Urinary bladder (tissue), 4 donors: ENCODE data around the gene PCED1B. TPM values are rescaled to one million over a fixed set of nuclear protein-coding genes. Genes with fewer than 3 reads are reported as not detected.
A peak's percentile ranks its signal among the peaks of the same experiment; 100 is the strongest.
"Not testable (repeated sequence)": the region's sequence is repeated elsewhere in the genome, so short reads cannot be mapped to it uniquely, and the experiment has no call there.

Experiments used
- DNase-seq: peaks from one replicate; pipeline ENCODE4 v3.0.0-alpha.2; 2015; ENCODE audit errors: extremely low spot score
- H3K27ac ChIP-seq: one replicate; pipeline ENCODE4 v1.5.1; 2013; ENCODE audit warnings: low read depth, mild to moderate bottlenecking, moderate library complexity
- H3K36me3 ChIP-seq: one replicate; pipeline ENCODE4 v1.6.1; 2013; ENCODE audit warnings: mild to moderate bottlenecking, moderate library complexity; ENCODE audit not compliant: insufficient read depth
- H3K4me1 ChIP-seq: one replicate; pipeline ENCODE4 v1.6.1; 2013; ENCODE audit warnings: mild to moderate bottlenecking, moderate library complexity; ENCODE audit not compliant: insufficient read depth
- H3K4me3 ChIP-seq: one replicate; pipeline ENCODE4 v1.5.1; 2013; ENCODE audit warnings: low read depth, low read length
- WGBS: extraction: QIAGEN DNeasy Blood & Tissue Kit; methylation state at CpG from one replicate; pipeline ENCODE4 v1.1.7; 2013; 5-methylcytosine and 5-hydroxymethylcytosine counted together
- polyA plus RNA-seq: library from polyadenylated mRNA; stranded (reverse); fragments of 200-250 nt; gene quantifications from one replicate; pipeline ENCODE4 v1.2.3, GENCODE V29; 2013
- total RNA-seq: library from RNA; depleted of rRNA; stranded (reverse); fragments of >200 nt; gene quantifications from one replicate; pipeline ENCODE4 v1.2.3, GENCODE V29; 2014
- donor health status: healthy with polysubstance abuse.
- donor health status: healthy.

PCED1B gene, protein sequence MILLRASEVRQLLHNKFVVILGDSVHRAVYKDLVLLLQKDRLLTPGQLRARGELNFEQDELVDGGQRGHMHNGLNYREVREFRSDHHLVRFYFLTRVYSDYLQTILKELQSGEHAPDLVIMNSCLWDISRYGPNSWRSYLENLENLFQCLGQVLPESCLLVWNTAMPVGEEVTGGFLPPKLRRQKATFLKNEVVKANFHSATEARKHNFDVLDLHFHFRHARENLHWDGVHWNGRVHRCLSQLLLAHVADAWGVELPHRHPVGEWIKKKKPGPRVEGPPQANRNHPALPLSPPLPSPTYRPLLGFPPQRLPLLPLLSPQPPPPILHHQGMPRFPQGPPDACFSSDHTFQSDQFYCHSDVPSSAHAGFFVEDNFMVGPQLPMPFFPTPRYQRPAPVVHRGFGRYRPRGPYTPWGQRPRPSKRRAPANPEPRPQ
- total RNA-seq (1.1 TPM), polyA plus RNA-seq (4.6 TPM)

DNA sequence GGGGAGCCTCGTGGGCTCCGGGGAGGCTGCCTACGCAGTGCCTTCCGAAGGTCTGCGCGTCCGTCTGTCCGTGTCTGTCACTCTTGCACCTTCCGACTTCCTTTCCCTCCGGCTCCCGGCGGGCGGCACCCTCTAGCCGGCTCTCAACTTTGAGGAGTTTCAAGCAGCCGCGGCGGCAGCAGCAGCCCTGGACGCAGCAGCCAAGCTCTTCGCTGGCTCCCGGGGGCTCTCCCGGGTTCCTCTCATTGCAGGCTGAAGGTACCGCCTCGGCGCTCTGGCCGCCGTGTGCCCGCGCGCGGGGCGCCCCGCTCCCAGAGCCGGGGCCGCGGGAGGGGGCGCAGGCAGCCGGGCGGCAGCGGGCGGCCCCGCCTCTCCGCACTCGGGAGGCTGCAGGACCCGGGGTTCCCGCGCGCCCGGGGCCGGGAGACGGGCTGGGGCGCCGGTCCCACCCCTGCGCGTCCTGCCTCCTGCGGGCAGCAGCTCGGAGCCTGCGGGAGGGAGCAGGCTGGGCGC lies at the start of gene PCED1B, which contains the start of gene AMIGO2:
Gene PCED1B (plus strand): TSS at position 154 of the 513 bp plus-strand sequence. CDS start 155,443 bp downstream, outside the sequence.
Gene AMIGO2 (minus strand): TSS at position 492 of the 513 bp plus-strand sequence. CDS start 957 bp downstream, outside the sequence.
- Histone ChIP-seq H3K27ac (peak within 1 kb of the TSS; percentile 88), H3K4me1 (no peaks in the 10 kb centered on the region), H3K4me3 (peak within 1 kb of the TSS; percentile 83), H3K36me3 (no peaks in the 10 kb centered on the region)
- WGBS = under 1% methylated on average over 58 of the region's 58 CpGs
- no peak for DNase-seq

DNA sequence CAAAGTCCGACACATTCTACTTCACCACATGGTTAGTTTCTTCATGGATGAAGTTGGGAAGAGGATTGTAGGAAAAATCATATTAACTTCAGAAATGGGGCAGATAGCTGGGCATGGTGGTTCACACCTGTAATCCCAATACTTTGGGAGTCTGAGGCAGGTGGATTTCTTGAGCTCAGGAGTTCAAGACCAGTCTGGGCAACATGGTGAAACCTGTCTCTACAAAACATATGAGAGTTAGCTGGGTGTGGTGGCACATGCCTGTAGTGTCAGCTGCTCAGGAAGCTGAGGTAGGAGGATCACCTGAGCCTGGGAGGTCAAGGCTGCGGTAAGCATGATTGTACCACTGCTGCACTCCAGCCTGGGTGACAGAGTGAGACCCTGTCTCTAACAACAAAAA lies 49.5 kb upstream of the PCED1B start:
- WGBS = 92% methylated on average over 2 of the region's 2 CpGs
- Histone ChIP-seq H3K4me1 (no peaks in the 10 kb centered on the region), H3K27ac (no peak overlapping the region), H3K36me3 (no peaks in the 10 kb centered on the region), H3K4me3 (no peak overlapping the region)
- no peak for DNase-seq

DNA sequence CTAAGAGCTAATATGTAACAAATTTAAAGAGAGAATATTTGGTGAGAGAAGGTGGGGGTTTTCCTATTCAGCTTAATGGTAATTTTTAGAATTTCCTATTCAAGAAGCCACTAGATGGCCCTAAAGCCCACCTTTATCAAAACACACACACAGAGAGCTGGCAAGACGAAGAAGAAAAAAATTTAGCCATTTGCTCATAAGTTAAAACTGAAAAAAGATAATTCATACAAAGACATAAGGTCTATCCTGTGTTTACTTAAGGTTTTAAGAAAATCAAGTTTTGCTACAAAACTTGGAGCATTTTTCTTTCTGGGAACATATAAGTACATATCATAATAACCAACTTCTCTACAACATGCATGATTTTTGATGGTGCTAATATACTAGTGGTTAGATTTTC lies 46.8 kb upstream of the PCED1B start:
- WGBS = 3% methylated on average over 1 of the region's 1 CpG
- Histone ChIP-seq H3K27ac (no peak overlapping the region), H3K36me3 (no peaks in the 10 kb centered on the region), H3K4me3 (no peak overlapping the region), H3K4me1 (no peaks in the 10 kb centered on the region)
- peak; percentile 32 for DNase-seq

DNA sequence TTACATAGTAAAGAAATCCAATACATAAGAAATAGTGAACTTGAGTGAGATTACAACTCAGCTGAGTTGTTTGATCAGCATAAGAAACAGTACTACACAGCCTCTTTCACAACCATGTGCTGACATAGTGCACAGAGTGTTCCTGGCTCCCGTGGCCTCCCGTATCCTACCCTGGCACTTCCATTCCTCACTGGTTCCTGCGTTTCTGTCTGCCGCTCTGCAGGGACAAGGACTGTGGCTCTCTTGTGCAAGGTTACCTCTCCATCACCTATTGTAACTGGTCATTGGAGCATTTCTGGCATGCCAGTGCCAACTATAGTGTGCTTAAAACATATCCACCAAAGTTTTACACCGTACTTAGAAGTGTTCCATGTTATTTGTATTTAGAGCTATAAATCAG lies 46.3 kb upstream of the PCED1B start:
- Histone ChIP-seq H3K4me3 (no peak overlapping the region), H3K27ac (no peak overlapping the region), H3K36me3 (no peaks in the 10 kb centered on the region), H3K4me1 (no peaks in the 10 kb centered on the region)
- 60% methylated on average over 5 of the region's 5 CpGs for WGBS
- DNase-seq = no peak

DNA sequence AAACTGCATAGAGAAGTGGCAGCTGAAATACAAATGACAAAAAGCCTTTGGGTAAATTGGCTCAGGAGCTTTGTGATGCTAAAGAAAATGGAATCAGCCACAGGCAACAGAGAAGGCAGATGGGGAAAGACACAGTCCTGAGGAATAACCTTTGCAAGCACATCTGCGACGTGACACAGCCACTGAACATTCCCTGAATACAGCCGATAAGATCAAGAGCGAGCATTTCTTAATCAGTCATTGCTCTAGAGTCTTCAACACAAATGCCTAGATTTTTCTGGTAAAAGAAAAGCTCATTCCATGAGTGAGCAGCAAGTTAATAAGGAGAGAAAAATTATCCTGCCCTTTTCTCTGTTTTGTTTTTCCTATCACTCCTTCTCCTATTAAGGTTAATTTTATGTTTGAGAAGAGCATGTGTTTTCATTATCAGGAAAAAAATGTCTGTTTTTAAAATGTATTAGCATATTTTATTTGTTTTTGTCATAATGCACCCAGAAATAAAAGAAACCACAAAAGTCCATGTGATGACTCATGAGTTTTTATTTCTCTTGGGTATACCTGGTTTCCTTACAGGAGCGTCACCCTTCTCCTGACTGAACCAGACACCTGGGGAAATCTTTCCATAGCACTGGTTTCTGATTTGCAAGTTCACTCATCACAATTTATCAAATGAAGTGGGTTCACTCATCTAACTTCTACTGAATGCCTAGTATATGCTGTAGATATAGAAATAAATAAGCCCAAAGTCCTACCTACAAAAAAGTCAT lies 45.4 kb upstream of the PCED1B start:
- no peak for DNase-seq
- H3K4me3 ChIP-seq = no peak overlapping the region
- WGBS = 85% methylated on average over 5 of the region's 5 CpGs

DNA sequence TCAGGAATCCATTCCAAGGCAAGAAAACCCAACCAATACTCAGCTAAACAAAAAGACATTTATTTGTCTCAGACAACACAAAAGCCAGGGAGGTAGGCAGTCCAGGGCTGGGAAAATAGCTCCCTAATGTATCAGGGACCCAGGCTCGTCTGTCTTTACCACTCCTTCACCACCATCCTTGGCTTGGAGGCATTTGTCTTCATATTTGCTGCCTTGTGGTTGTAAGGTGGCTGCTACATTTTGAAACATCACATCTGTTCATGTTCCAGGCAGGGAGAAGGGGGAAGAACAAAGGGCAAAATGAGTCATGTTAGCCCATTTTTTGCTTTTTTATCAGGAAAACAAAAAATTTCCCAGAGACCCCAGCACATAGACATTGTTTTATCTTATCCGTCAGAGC lies 44.8 kb upstream of the PCED1B start:
- WGBS = 73% methylated on average over 2 of the region's 2 CpGs
- Histone ChIP-seq H3K4me3 (no peak overlapping the region), H3K27ac (no peak overlapping the region), H3K36me3 (no peaks in the 10 kb centered on the region), H3K4me1 (no peaks in the 10 kb centered on the region)
- DNase-seq = no peak

More for the DNA sequence above, 45.4 kb upstream of the PCED1B start:
- Histone ChIP-seq H3K27ac (no peak overlapping the region), H3K4me1 (no peaks in the 10 kb centered on the region), H3K36me3 (no peaks in the 10 kb centered on the region)

DNA sequence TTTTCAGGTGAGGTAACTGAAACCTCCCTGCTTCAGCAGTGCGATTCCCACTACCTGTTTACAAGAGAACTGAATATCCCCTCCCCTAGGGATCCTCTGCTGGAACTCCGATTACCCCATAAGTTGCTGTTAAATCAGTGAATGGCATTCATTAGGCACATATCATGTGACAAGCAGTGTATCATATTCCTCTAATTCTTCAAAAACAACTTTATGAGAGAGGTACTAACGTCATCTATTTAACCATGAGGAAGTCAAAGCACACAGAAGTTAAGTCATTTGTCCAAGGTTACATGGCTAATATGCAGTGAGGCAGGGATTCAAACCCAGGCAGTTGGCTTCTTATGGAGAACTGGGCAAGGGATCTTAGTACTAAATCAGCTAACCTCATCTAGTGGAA lies 43.9 kb upstream of the PCED1B start:
- no peak overlapping the region for H3K4me3 ChIP-seq
- H3K27ac ChIP-seq = no peak overlapping the region
- DNase-seq = no peak
- no peaks in the 10 kb centered on the region for H3K36me3 ChIP-seq
- H3K4me1 ChIP-seq = no peaks in the 10 kb centered on the region
- WGBS = 66% methylated on average over 3 of the region's 3 CpGs

DNA sequence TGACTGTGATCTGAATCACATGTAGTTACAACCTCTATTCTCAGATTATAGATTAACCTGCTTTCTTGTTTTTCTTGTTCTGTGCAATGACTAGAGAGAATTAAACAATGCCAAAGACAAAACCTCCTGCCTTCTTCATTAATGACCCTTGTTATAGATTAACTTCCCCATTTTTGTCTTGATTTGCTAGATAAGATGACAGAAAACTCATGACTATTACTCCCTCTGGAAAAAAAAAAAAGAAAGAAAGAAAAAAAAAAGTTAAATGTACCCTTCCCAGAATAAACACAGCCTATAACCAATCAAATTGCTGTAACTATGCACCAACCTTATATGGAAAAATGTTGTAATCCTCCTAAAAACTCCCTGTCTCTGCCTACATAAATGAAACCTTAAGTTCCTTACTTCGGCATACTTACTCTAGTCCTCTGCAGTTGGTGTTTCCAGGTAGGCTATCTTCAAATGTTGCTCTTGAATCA lies 41.1 kb upstream of the PCED1B start:
- peak; percentile 68 for DNase-seq
- no peaks in the 10 kb centered on the region for H3K36me3 ChIP-seq
- H3K27ac ChIP-seq = no peak overlapping the region
- H3K4me3 ChIP-seq = no peak overlapping the region
- WGBS = 85% methylated on average over 1 of the region's 1 CpG
- no peaks in the 10 kb centered on the region for H3K4me1 ChIP-seq

DNA sequence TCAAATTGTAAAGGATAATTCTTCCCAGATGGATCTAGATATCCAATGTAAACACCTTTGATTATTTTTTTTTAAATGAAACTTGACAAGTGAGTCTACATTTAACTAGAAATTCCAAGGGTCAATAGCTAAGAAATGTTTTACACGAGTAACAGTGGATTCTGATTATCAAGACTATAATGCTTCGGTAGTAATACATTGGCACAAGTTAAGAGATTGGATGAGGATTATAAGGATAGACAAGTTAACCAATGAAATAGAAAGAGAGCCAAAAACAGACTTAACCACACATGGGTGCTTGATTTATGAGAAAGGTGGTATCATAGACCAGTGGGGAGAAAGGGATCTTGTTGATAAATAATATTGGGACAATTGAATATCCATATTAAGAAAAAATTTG lies 40.3 kb upstream of the PCED1B start:
- 71% methylated on average over 2 of the region's 2 CpGs for WGBS
- Histone ChIP-seq H3K36me3 (no peaks in the 10 kb centered on the region), H3K27ac (no peak overlapping the region), H3K4me3 (no peak overlapping the region), H3K4me1 (no peaks in the 10 kb centered on the region)
- DNase-seq = no peak

DNA sequence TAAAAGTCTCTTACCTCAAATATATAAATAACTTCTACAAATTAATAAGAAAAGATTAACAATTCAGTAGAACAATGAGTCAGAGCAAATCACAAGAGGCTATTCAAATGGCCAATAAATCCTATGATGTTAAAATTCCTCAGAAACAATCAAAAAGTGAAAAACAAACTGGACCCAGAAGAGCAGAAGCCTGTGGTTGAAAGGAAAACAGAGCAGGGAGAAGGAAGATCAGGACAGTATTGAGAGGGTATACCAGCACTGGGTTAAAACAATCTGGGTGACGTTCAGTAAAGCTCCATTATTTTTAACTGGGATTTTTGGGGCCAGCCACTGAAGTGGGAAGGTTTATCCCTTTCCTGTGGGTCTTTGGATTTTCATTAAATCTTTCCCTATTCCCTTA lies 39.7 kb upstream of the PCED1B start:
- Histone ChIP-seq H3K36me3 (no peaks in the 10 kb centered on the region), H3K4me1 (no peaks in the 10 kb centered on the region), H3K4me3 (no peak overlapping the region), H3K27ac (no peak overlapping the region)
- WGBS = 76% methylated on average over 1 of the region's 1 CpG
- no peak for DNase-seq

DNA sequence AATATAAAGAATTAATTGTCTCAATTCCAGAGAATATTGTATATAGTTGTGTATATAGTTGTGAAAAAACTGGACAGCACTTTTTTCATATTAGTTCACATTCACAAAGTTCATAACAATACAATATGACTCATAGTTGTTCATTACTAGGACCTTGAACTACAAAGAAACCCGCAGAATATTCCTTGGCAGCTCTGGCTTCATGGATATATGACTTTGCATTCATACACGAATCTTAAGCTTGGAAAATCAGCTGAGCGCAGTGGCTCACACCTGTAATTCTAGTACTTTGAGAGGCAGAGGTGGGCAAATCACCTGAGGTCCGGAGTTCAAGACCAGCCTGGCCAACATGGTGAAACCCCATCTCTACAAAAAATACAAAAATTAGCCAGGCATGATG lies 38.1 kb upstream of the PCED1B start:
- DNase-seq = no peak
- H3K4me1 ChIP-seq = no peaks in the 10 kb centered on the region
- H3K27ac ChIP-seq = no peak overlapping the region
- H3K36me3 ChIP-seq = no peaks in the 10 kb centered on the region
- 91% methylated on average over 4 of the region's 4 CpGs for WGBS
- H3K4me3 ChIP-seq = no peak overlapping the region

DNA sequence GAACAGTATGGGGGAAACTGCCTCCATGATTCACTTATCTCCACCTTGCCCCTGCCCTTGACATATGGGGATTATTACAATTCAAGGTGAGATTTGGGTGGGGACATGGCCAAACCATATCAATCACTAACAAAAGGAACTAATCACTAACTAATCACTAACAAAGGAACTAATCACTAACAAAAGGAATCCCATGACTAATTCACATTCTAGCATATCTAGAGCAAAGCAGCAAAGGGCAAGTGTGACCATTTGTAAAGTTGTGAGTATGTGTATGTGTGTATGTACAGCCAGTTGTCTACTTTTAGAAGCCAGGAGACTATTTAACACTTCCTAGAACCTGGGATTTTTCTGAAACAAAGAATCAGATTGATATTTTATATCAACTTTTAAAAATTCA lies 30.9 kb upstream of the PCED1B start:
- no peak for DNase-seq
- Histone ChIP-seq H3K36me3 (no peaks in the 10 kb centered on the region), H3K4me3 (no peak overlapping the region), H3K27ac (no peak overlapping the region), H3K4me1 (no peaks in the 10 kb centered on the region)

DNA sequence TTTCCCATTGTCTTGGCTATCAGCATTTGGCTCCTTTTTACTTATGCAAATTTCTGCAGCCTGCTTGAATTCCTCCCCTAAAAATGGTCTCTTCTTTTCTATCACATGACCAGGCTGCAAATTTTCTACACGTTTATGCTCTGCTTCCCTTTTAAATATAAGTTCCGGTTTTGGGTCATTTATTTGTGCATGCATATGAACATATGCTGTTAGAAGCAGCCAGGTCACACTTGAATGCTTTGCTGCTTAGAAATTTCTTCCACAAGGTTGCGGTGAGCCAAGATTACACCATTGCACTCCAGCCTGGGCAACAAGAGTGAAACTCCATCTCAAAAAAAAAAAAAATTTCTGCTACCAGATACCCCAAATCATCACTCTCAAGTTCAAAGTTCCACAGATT lies 28.1 kb upstream of the PCED1B start:
- not testable (repeated sequence) for H3K36me3 ChIP-seq, H3K4me3 ChIP-seq, H3K27ac ChIP-seq, H3K4me1 ChIP-seq, DNase-seq
- 90% methylated on average over 3 of the region's 3 CpGs for WGBS

DNA sequence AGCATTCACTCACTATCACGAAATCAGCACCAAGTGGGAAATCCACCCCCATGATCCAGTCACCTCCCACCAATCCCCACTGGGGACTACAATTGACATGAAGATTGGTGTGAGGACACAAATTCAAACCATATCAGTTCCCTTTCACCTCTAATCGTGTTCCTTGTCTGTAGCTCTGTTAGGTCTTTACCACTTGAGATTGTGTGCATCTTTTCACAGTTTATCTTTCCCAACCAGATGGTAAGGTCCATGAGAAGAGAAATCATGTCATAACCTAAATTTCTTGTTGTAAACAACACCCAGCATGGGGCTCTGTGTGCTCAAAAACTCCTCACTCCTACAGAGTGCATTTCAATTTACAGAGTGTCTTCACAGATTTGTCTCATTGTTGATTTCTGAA lies 27.1 kb upstream of the PCED1B start:
- no peaks in the 10 kb centered on the region for H3K4me1 ChIP-seq
- no peak for DNase-seq
- WGBS = 86% methylated on average over 2 of the region's 2 CpGs
- no peaks in the 10 kb centered on the region for H3K36me3 ChIP-seq
- no peak overlapping the region for H3K27ac ChIP-seq
- no peak overlapping the region for H3K4me3 ChIP-seq
